Activated CD8-positive, alpha-beta memory T cell treated with anti-CD3 and anti-CD28 coated beads, Interleukin-2, amount 50 U/mL, for 4 hours (primary cell): ENCODE data around the gene ABHD3.
"Not testable (repeated sequence)": the region's sequence is repeated elsewhere in the genome, so short reads cannot be mapped to it uniquely, and the experiment has no call there.

Experiments used
- DNase-seq: peaks from one replicate; pipeline ENCODE4 v3.0.0-alpha.2; 2020

ABHD3 gene

DNA sequence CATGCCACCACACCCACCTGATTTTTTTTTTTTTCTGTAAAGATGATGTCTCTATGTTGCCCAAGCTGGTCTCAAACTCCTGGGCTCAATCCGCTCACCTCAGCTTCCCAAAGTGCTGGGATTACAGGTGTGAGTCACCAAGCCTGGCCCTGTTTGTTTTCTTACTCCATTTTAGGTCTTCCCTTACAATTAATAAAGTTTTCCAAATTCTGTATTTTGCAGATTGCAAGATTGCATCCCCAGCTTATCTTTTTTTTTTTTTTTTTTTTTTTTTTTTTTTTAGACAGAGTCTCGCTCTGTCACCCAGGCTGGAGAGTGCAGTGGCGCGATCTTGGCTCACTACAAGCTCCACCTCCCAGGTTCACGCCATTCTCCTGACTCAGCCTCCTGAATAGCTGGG, 64.2 kb downstream of the ABHD3 start:
- not testable (repeated sequence) for DNase-seq

- no peak for DNase-seq
Measured at GRCh38 chr18:21638822-21639221, 65.8 kb downstream of the ABHD3 start.

DNA sequence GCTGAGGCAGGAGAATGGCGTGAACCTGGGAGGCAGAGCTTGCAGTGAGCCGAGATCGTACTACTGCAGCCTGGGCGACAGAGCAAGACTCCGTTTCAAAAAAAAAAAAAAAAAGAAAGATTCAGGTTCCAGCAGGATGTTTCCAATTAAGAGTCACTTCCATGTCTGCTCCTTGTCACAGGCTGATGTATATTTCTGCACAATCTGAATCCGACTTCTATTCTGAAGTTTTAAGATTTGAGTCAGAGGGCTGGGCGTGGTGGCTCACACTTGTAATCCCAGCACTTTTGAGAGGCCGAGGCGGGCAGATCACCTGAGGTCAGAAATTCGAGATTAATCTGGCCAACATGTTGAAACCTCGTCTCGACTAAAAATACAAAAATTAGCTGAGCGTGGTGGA, 67.8 kb downstream of the ABHD3 start:
- DNase-seq, result no peak

DNA sequence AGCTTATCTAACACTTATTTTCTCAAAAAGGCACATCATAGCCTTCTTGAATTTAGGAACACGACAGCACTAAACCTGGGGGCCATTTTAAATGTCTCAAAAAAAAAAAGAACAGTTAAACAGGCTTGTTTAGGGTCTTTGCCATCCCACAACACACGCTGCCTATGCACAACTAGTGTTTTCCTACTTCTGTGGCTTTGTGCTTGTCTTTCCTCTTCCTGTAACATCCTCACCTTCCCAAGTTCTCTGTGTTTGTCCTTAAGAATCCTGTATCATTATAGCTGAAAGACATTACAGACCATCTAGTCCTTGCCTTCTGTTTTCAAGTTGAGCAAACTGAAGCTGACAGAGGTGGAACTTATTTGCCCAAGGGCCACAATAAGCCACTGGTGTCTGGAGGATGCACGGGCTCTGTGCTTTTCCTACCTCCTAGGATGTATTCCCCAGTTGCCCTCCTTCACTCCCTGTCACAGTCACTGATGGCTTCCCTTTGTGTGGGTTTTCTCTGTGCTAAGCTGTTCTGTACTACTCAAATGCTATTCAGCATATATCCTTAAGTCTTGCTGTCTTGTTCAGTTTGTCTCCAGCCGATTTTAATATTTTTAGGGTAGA, 69.9 kb downstream of the ABHD3 start:
- no peak for DNase-seq

GRCh38 chr18:21632393-21632792, 72.2 kb downstream of the ABHD3 start:
- no peak for DNase-seq

- DNase-seq, result no peak
Measured at GRCh38 chr18:21629089-21629832, 75.3 kb downstream of the ABHD3 start.

- DNase-seq, result not testable (repeated sequence)
Measured at GRCh38 chr18:21621640-21622039, 82.9 kb downstream of the ABHD3 start.

GRCh38 chr18:21612125-21613039, 92.2 kb downstream of the ABHD3 start, which contains the start of gene SNRPD1:
Gene SNRPD1 (plus strand): TSS chr18:21612314. CDS start chr18:21612430, 116 bp downstream.
- peak; percentile 88 for DNase-seq

- not testable (repeated sequence) for DNase-seq
Measured at GRCh38 chr18:21611401-21612124, 93.0 kb downstream of the ABHD3 start.

DNA sequence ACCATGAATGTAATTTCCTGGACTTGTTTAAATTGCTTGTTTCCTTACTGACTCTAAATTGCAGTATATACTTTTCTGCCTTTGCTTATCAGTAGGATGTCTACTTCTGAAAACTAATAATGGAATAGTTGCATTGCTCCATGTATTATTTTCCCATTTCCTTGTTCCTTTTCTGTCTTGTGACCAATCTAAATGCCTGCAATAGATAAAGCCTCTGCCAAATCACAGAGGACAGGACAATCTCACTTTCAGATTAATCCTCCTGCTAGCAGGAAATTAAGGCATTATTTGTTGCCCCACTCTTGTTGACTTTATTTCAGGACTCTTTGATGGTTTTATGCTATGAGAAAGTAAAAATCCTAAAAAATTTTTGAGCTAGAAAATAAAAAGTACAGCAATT, 99.4 kb downstream of the ABHD3 start:
- no peak for DNase-seq

GRCh38 chr18:21604671-21605070, 99.9 kb downstream of the ABHD3 start:
- no peak for DNase-seq

DNA sequence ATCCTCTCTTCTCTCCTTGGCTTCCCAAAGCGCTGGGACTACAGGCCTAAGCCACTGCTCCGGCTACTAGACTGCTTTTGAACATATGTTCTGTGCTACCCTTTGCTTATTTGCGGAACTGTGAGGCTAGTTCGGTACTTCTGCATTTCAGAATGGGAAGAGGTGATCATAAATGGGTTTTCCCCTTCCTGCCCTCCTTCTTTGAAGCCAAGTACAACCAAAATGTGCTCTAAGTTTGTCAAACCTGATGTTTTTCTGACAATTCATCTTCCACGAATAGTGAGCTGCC, 102.3 kb downstream of the ABHD3 start:
- DNase-seq, result no peak
